Measurements from ENCODE around the gene COL20A1. TPM values are rescaled to one million over a fixed set of nuclear protein-coding genes. Genes with fewer than 3 reads are reported as not detected.
A peak's percentile ranks its signal among the peaks of the same experiment; 100 is the strongest.

Gene COL20A1
- total and polyA plus RNA-seq, 2 of the 13 experiments (the other 11 are each of a cell fraction or from before 2014, with no cell fraction given) = not detected

DNA sequence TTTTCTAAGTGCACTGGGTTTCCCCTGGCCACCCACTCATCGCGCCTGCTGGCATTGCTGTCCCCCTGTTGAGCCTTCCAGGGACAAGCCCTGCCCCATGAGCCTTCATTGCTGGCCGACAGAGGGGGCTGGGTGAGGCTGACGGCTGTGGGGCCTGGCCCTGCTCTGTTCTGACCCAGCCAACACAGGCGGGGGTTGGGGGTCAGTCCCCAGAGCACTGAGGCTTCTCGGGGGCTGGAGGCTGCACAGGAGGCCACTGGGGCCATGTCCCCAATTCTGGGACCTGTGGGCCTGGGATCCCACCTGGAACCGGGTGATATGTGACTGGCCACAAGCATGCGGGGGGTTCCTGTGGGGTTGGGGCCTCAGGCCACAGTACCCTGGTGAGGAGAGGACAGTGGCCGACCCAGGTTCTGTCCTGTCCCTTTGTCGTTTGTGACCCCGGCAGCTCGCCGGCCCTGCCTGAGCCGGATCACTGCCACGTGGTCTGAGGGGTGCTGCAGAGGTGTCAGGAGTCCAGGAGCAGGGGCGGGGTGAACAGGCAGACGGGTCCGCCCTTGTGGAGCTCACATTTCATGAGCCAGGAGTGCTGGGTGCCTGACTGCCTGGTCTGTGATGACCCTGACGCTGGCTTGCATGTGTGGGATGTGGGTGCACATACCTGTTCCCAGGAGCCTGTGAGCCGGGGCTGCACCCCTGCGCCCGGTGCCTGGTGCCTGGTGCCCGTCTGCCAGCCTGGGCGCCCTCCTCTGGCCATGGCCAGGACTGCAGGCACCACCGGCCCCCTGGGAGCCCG, 2.1 kb upstream of the COL20A1 start (continued):
- no peak for TF ChIP-seq ZNF253 (CRISPR knock-in tag; IDR thresholded peaks at IDR 0.05; ENCODE audit: borderline replicate concordance)
- no peak for TF ChIP-seq FOSL2 (CRISPR knock-in tag; IDR thresholded peaks at IDR 0.05)
- TF ChIP-seq, protein P1, sequence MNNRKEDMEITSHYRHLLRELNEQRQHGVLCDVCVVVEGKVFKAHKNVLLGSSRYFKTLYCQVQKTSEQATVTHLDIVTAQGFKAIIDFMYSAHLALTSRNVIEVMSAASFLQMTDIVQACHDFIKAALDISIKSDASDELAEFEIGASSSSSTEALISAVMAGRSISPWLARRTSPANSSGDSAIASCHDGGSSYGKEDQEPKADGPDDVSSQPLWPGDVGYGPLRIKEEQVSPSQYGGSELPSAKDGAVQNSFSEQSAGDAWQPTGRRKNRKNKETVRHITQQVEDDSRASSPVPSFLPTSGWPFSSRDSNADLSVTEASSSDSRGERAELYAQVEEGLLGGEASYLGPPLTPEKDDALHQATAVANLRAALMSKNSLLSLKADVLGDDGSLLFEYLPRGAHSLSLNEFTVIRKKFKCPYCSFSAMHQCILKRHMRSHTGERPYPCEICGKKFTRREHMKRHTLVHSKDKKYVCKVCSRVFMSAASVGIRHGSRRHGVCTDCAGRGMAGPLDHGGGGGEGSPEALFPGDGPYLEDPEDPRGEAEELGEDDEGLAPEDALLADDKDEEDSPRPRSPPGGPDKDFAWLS (CRISPR knock-in tag; IDR thresholded peaks at IDR 0.05; ENCODE audit: borderline replicate concordance) = no peak
- TF ChIP-seq JUN (CRISPR knock-in tag; IDR thresholded peaks at IDR 0.05) = no peak
- TF ChIP-seq ZNF20 (CRISPR knock-in tag; IDR thresholded peaks at IDR 0.05) = no peak
- TF ChIP-seq ZNF350 (CRISPR knock-in tag; IDR thresholded peaks at IDR 0.05; ENCODE audit: borderline replicate concordance, low read depth) = peak; percentile 64; the same call in 1 of the 2 replicates
- TF ChIP-seq, protein P2, sequence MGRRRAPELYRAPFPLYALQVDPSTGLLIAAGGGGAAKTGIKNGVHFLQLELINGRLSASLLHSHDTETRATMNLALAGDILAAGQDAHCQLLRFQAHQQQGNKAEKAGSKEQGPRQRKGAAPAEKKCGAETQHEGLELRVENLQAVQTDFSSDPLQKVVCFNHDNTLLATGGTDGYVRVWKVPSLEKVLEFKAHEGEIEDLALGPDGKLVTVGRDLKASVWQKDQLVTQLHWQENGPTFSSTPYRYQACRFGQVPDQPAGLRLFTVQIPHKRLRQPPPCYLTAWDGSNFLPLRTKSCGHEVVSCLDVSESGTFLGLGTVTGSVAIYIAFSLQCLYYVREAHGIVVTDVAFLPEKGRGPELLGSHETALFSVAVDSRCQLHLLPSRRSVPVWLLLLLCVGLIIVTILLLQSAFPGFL (CRISPR knock-in tag; IDR thresholded peaks at IDR 0.05) = no peak
- TF ChIP-seq, protein P3, sequence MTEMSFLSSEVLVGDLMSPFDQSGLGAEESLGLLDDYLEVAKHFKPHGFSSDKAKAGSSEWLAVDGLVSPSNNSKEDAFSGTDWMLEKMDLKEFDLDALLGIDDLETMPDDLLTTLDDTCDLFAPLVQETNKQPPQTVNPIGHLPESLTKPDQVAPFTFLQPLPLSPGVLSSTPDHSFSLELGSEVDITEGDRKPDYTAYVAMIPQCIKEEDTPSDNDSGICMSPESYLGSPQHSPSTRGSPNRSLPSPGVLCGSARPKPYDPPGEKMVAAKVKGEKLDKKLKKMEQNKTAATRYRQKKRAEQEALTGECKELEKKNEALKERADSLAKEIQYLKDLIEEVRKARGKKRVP (CRISPR knock-in tag; IDR thresholded peaks at IDR 0.05) = 0 out of 4 replicates have a peak, but pooled peaks of 1 of the 2 experiments have one; percentile 34
- TF ChIP-seq MZF1 (CRISPR knock-in tag; IDR thresholded peaks at IDR 0.05; ENCODE audit: borderline replicate concordance) = no peak
- TF ChIP-seq NFKB2 (CRISPR knock-in tag; IDR thresholded peaks at IDR 0.05; ENCODE audit: borderline replicate concordance) = peak; percentile 88; the same call in 1 of the 2 replicates
- TF ChIP-seq SOX6 (IDR thresholded peaks at IDR 0.05) = no peak
- TF ChIP-seq SOX6 (CRISPR knock-in tag; IDR thresholded peaks at IDR 0.05) = peak; percentile 58
- TF ChIP-seq, protein P4, sequence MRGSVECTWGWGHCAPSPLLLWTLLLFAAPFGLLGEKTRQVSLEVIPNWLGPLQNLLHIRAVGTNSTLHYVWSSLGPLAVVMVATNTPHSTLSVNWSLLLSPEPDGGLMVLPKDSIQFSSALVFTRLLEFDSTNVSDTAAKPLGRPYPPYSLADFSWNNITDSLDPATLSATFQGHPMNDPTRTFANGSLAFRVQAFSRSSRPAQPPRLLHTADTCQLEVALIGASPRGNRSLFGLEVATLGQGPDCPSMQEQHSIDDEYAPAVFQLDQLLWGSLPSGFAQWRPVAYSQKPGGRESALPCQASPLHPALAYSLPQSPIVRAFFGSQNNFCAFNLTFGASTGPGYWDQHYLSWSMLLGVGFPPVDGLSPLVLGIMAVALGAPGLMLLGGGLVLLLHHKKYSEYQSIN (CRISPR knock-in tag; IDR thresholded peaks at IDR 0.05; ENCODE audit: borderline replicate concordance) = no peak
- TF ChIP-seq, protein P5, sequence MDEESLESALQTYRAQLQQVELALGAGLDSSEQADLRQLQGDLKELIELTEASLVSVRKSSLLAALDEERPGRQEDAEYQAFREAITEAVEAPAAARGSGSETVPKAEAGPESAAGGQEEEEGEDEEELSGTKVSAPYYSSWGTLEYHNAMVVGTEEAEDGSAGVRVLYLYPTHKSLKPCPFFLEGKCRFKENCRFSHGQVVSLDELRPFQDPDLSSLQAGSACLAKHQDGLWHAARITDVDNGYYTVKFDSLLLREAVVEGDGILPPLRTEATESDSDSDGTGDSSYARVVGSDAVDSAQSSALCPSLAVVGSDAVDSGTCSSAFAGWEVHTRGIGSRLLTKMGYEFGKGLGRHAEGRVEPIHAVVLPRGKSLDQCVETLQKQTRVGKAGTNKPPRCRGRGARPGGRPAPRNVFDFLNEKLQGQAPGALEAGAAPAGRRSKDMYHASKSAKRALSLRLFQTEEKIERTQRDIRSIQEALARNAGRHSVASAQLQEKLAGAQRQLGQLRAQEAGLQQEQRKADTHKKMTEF (CRISPR knock-in tag; IDR thresholded peaks at IDR 0.05) = peak; percentile 43; the same call in 1 of the 2 replicates
- no peak for TF ChIP-seq NR2F1 (CRISPR knock-in tag; IDR thresholded peaks at IDR 0.05)
- no peak for TF ChIP-seq KAT8 (CRISPR knock-in tag; IDR thresholded peaks at IDR 0.05)
- TF ChIP-seq ZFP1 (CRISPR knock-in tag; IDR thresholded peaks at IDR 0.05) = 0 out of 2 replicates have a peak, but pooled peaks have one; percentile 33
- no peak; the same call in 1 of the 2 replicates for TF ChIP-seq ZNF629 (CRISPR knock-in tag; conservative IDR thresholded peaks at IDR 0.05)
